HepG2 (cell line): ENCODE results near the gene SLC17A9. TPM values are rescaled to one million over a fixed set of nuclear protein-coding genes. Genes with fewer than 3 reads are reported as not detected.
A peak's percentile ranks its signal among the peaks of the same experiment; 100 is the strongest.

Experiments used
- ARNTL ChIP-seq: sonication (generic); formaldehyde crosslinking; IDR thresholded peaks from 2 replicates; pipeline ENCODE4 v1.4.0; 2020; ENCODE audit warnings: mild to moderate bottlenecking, missing genetic modification reagents
- CBX5 ChIP-seq: sonication (generic); formaldehyde crosslinking; IDR thresholded peaks from 2 replicates; pipeline ENCODE4 v1.4.0; 2020; ENCODE audit warnings: missing genetic modification reagents, borderline replicate concordance
- CEBPG ChIP-seq: IDR thresholded peaks from 2 replicates; pipeline ENCODE4 v1.6.1; 2016
- CENPT ChIP-seq: sonication (generic); formaldehyde crosslinking; IDR thresholded peaks from 2 replicates; pipeline ENCODE4 v1.8.0; 2022; ENCODE audit warnings: low read depth, mild to moderate bottlenecking, moderate library complexity, missing genetic modification reagents
- GPN1 ChIP-seq: sonication (generic); formaldehyde crosslinking; IDR thresholded peaks from 2 replicates; pipeline ENCODE4 v1.5.1; 2020; ENCODE audit warnings: missing genetic modification reagents, borderline replicate concordance
- HOXA9 ChIP-seq: sonication (generic); formaldehyde crosslinking; IDR thresholded peaks from 2 replicates; pipeline ENCODE4 v1.8.1; 2022; ENCODE audit warnings: missing genetic modification reagents, mild to moderate bottlenecking, moderate library complexity, borderline replicate concordance
- IRX3 ChIP-seq: sonication (generic); formaldehyde crosslinking; IDR thresholded peaks from 2 replicates; pipeline ENCODE4 v1.8.1; 2023; ENCODE audit warnings: mild to moderate bottlenecking, low read depth, missing genetic modification reagents, borderline replicate concordance
- MIXL1 ChIP-seq: IDR thresholded peaks from 2 replicates; pipeline ENCODE4 v1.6.1; 2016
- NFE2 ChIP-seq: sonication (generic); formaldehyde crosslinking; IDR thresholded peaks from 2 replicates; pipeline ENCODE4 v1.4.0; 2020; ENCODE audit warnings: missing genetic modification reagents
- NFKB2 ChIP-seq: sonication (generic); formaldehyde crosslinking; IDR thresholded peaks from 2 replicates; pipeline ENCODE4 v1.4.0; 2020; ENCODE audit warnings: missing genetic modification reagents, borderline replicate concordance
- PAWR ChIP-seq: sonication (generic); formaldehyde crosslinking; IDR thresholded peaks from 2 replicates; pipeline ENCODE4 v1.4.0; 2020; ENCODE audit warnings: missing genetic modification reagents, mild to moderate bottlenecking, borderline replicate concordance
- SP140L ChIP-seq: sonication (generic); formaldehyde crosslinking; IDR thresholded peaks from 2 replicates; pipeline ENCODE4 v1.4.0; 2020; ENCODE audit warnings: missing genetic modification reagents, borderline replicate concordance
- TAF1 ChIP-seq: sonication (generic); formaldehyde crosslinking; IDR thresholded peaks from 2 replicates; pipeline ENCODE4 v1.4.0; 2020; ENCODE audit warnings: missing genetic modification reagents
- TBP ChIP-seq: sonication (generic); formaldehyde crosslinking; IDR thresholded peaks from 2 replicates; pipeline ENCODE4 v1.5.0; 2020; ENCODE audit warnings: missing genetic modification reagents
- TEAD2 ChIP-seq: sonication (generic); formaldehyde crosslinking; IDR thresholded peaks from 2 replicates; pipeline ENCODE4 v1.9.0; 2021; ENCODE audit warnings: missing genetic modification reagents
- ZMAT3 ChIP-seq: sonication (generic); formaldehyde crosslinking; conservative IDR thresholded peaks from 2 replicates; pipeline ENCODE4 v1.7.0; 2021; ENCODE audit warnings: missing genetic modification reagents
- ZNF17 ChIP-seq: sonication (generic); formaldehyde crosslinking; IDR thresholded peaks from 2 replicates; pipeline ENCODE4 v1.5.0; 2020; ENCODE audit warnings: mild to moderate bottlenecking, missing genetic modification reagents
- ZNF292 ChIP-seq: sonication (generic); formaldehyde crosslinking; IDR thresholded peaks from 2 replicates; pipeline ENCODE4 v1.8.1; 2022; ENCODE audit warnings: mild to moderate bottlenecking, low read depth, missing genetic modification reagents, borderline replicate concordance
- ZNF33A ChIP-seq: sonication (generic); formaldehyde crosslinking; IDR thresholded peaks from 2 replicates; pipeline ENCODE4 v1.5.1; 2020; ENCODE audit warnings: missing genetic modification reagents, mild to moderate bottlenecking, moderate library complexity, borderline replicate concordance
- ZNF382 ChIP-seq: sonication (generic); formaldehyde crosslinking; IDR thresholded peaks from 2 replicates; pipeline ENCODE4 v1.5.0; 2020; ENCODE audit warnings: missing genetic modification reagents, mild to moderate bottlenecking, borderline replicate concordance
- ZNF501 ChIP-seq: sonication (generic); formaldehyde crosslinking; IDR thresholded peaks from 2 replicates; pipeline ENCODE4 v1.5.1; 2020; ENCODE audit warnings: mild to moderate bottlenecking, moderate library complexity, missing genetic modification reagents
- ZNF550 ChIP-seq: sonication (generic); formaldehyde crosslinking; IDR thresholded peaks from 2 replicates; pipeline ENCODE4 v1.4.0; 2020; ENCODE audit warnings: mild to moderate bottlenecking, missing genetic modification reagents, borderline replicate concordance
- ZNF605 ChIP-seq: sonication (generic); formaldehyde crosslinking; IDR thresholded peaks from 2 replicates; pipeline ENCODE4 v1.8.0; 2022; ENCODE audit warnings: mild to moderate bottlenecking, missing genetic modification reagents
- ZNF660 ChIP-seq: sonication (generic); formaldehyde crosslinking; IDR thresholded peaks from 2 replicates; pipeline ENCODE4 v1.5.1; 2020; ENCODE audit warnings: mild to moderate bottlenecking, low read depth, missing genetic modification reagents, borderline replicate concordance
- ZSCAN9 ChIP-seq: IDR thresholded peaks from 2 replicates; pipeline ENCODE4 v1.6.1; 2016; ENCODE audit warnings: borderline replicate concordance
- polyA plus RNA-seq, 8 experiments: library from polyadenylated mRNA; depleted of rRNA in 3 of 8; stranded (reverse) in 7 of 8; unstranded in 1 of 8; fragments of >200 nt; fragmentation: Illumina TruSeq in 4 of 8; extraction: Trizol in 4 of 8; gene quantifications; 2 replicates each; pipeline versions ENCODE4 v1.2.1 to v1.2.3, GENCODE V29; 2011 to 2016; ENCODE audit warnings: low read depth in 4 of 8, missing spikeins in 1 of 8, mixed read lengths in 1 of 8; ENCODE audit not compliant: insufficient read depth in 1 of 8
- total RNA-seq, 5 experiments: library from RNA; depleted of rRNA; stranded (reverse); fragments of >200 nt; fragmentation: Illumina TruSeq; extraction: Trizol; gene quantifications; 2 replicates each; pipeline ENCODE4 v1.2.3, GENCODE V29; 2016; ENCODE audit warnings: low read depth in 1 of 5
- TF ChIP-seq, protein P1 (sequence below): sonication (generic); formaldehyde crosslinking; IDR thresholded peaks from 2 replicates; pipeline ENCODE4 v1.8.0; 2022; ENCODE audit warnings: missing genetic modification reagents, mild to moderate bottlenecking, borderline replicate concordance
- TF ChIP-seq, protein P2 (sequence below): sonication (generic); formaldehyde crosslinking; IDR thresholded peaks from 2 replicates; pipeline ENCODE4 v1.8.1; 2023; ENCODE audit warnings: mild to moderate bottlenecking, missing genetic modification reagents
- TF ChIP-seq, protein P3 (sequence below): sonication (generic); formaldehyde crosslinking; IDR thresholded peaks from 2 replicates; pipeline ENCODE4 v1.8.0; 2022; ENCODE audit warnings: missing genetic modification reagents, mild to moderate bottlenecking, moderate library complexity, borderline replicate concordance

Gene SLC17A9
- total and polyA plus RNA-seq, 2 of the 13 experiments (the other 11 are each of a cell fraction or from before 2014, with no cell fraction given): 110 to 191 TPM

GRCh38 chr20:62953839-62954703 lies 1.6 kb downstream of the SLC17A9 start (continued):
- no peak for TF ChIP-seq SP140L (CRISPR knock-in tag)
- peak; percentile 99 for TF ChIP-seq NFKB2 (CRISPR knock-in tag)
- TF ChIP-seq TBP (CRISPR knock-in tag): no peak
- TF ChIP-seq, protein P1, sequence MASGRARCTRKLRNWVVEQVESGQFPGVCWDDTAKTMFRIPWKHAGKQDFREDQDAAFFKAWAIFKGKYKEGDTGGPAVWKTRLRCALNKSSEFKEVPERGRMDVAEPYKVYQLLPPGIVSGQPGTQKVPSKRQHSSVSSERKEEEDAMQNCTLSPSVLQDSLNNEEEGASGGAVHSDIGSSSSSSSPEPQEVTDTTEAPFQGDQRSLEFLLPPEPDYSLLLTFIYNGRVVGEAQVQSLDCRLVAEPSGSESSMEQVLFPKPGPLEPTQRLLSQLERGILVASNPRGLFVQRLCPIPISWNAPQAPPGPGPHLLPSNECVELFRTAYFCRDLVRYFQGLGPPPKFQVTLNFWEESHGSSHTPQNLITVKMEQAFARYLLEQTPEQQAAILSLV (CRISPR knock-in tag): peak; percentile 99
- TF ChIP-seq, protein P2, sequence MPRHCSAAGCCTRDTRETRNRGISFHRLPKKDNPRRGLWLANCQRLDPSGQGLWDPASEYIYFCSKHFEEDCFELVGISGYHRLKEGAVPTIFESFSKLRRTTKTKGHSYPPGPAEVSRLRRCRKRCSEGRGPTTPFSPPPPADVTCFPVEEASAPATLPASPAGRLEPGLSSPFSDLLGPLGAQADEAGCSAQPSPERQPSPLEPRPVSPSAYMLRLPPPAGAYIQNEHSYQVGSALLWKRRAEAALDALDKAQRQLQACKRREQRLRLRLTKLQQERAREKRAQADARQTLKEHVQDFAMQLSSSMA (CRISPR knock-in tag): peak; percentile 96
- TF ChIP-seq ZSCAN9: peak; percentile 99
- TF ChIP-seq ZNF501 (CRISPR knock-in tag): peak; percentile 98
- TF ChIP-seq IRX3 (CRISPR knock-in tag): peak; percentile 98
- peak; percentile 98 for TF ChIP-seq ARNTL (CRISPR knock-in tag)
- no peak; the same call in 1 of the 2 replicates for TF ChIP-seq ZNF660 (CRISPR knock-in tag)
- TF ChIP-seq NFE2: no peak
- no peak for TF ChIP-seq CENPT
- no peak for TF ChIP-seq ZNF382 (CRISPR knock-in tag)
- peak; percentile 99 for TF ChIP-seq ZNF605 (CRISPR knock-in tag)
- TF ChIP-seq, protein P3, sequence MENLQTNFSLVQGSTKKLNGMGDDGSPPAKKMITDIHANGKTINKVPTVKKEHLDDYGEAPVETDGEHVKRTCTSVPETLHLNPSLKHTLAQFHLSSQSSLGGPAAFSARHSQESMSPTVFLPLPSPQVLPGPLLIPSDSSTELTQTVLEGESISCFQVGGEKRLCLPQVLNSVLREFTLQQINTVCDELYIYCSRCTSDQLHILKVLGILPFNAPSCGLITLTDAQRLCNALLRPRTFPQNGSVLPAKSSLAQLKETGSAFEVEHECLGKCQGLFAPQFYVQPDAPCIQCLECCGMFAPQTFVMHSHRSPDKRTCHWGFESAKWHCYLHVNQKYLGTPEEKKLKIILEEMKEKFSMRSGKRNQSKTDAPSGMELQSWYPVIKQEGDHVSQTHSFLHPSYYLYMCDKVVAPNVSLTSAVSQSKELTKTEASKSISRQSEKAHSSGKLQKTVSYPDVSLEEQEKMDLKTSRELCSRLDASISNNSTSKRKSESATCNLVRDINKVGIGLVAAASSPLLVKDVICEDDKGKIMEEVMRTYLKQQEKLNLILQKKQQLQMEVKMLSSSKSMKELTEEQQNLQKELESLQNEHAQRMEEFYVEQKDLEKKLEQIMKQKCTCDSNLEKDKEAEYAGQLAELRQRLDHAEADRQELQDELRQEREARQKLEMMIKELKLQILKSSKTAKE (CRISPR knock-in tag): peak; percentile 89
- TF ChIP-seq CEBPG: peak; percentile 41
- TF ChIP-seq MIXL1 (CRISPR knock-in tag): no peak; the same call in none of the 2 replicates
- peak; percentile 87 for TF ChIP-seq TAF1 (CRISPR knock-in tag)
- TF ChIP-seq ZMAT3 (CRISPR knock-in tag): peak; percentile 99
- no peak for TF ChIP-seq ZNF550 (CRISPR knock-in tag)
- TF ChIP-seq ZNF17 (CRISPR knock-in tag): no peak
- peak; percentile 73; the same call in 1 of the 2 replicates for TF ChIP-seq TEAD2 (CRISPR knock-in tag)
- TF ChIP-seq HOXA9 (CRISPR knock-in tag): peak; percentile 90; the same call in 1 of the 2 replicates
- no peak for TF ChIP-seq GPN1
- TF ChIP-seq PAWR: no peak
- TF ChIP-seq ZNF292: peak; percentile 79; the same call in 1 of the 2 replicates
- peak; percentile 98; the same call in 1 of the 2 replicates for TF ChIP-seq ZNF33A (CRISPR knock-in tag)
- peak; percentile 65; the same call in 1 of the 2 replicates for TF ChIP-seq CBX5 (CRISPR knock-in tag)
